ENCODE measurements around the gene RSPH6A.

GRCh38 chr19:45764945-45765701 is 50.0 kb downstream of the RSPH6A start:
- TF ChIP-seq CTCF (IDR thresholded peaks at IDR 0.05) (no peak), POLR2A (IDR thresholded peaks at IDR 0.05) (no peak)

All from suprapubic skin (tissue), 3 donors.